Psoas muscle (tissue), 8 donors: ENCODE measurements around the gene TLK1. TPM values are rescaled to one million over a fixed set of nuclear protein-coding genes. Genes with fewer than 3 reads are reported as not detected.

Source experiments
- ATAC-seq, 4 donors: fragments of 200-7000 bp; cut with Tn5 transposase; one replicate each; pipeline ENCODE4 v1.9.1; 2020; ENCODE audit warnings: moderate library complexity in 3 of 4, mild to moderate bottlenecking in 2 of 4
- DNase-seq, 2 donors: peaks; one replicate each; pipeline ENCODE4 v3.0.0-alpha.2; 2020
- H3K27ac ChIP-seq: fragments of 200-600 bp; one replicate; pipeline ENCODE4 v1.8.0; 2022
- H3K27me3 ChIP-seq, 3 donors: fragments of 200-600 bp in 1 of 3; one replicate each; pipeline versions ENCODE4 v1.6.1 to v1.8.0; 2013 to 2022; ENCODE audit warnings: low read length in 2 of 3, mild to moderate bottlenecking in 2 of 3, moderate library complexity in 1 of 3; ENCODE audit not compliant: insufficient read depth in 3 of 3
- H3K36me3 ChIP-seq, 2 donors: fragments of 200-600 bp in 1 of 2; one replicate each; pipeline versions ENCODE4 v1.6.1 to v1.8.0; 2013 to 2022; ENCODE audit warnings: low read depth in 1 of 2, mild to moderate bottlenecking in 1 of 2, moderate library complexity in 1 of 2; ENCODE audit not compliant: insufficient read depth in 1 of 2
- H3K4me1 ChIP-seq: fragments of 200-600 bp; one replicate; pipeline ENCODE4 v1.8.0; 2022
- H3K4me3 ChIP-seq: fragments of 200-600 bp; one replicate; pipeline ENCODE4 v1.8.0; 2022; ENCODE audit warnings: mild to moderate bottlenecking
- H3K9me3 ChIP-seq: fragments of 200-600 bp; one replicate; pipeline ENCODE4 v1.8.0; 2022
- WGBS, 3 donors: extraction: QIAGEN DNeasy Blood & Tissue Kit; methylation state at CpG; one replicate each; pipeline versions ENCODE4 v1.1.6 to v1.1.7; 2013; 5-methylcytosine and 5-hydroxymethylcytosine counted together
- intact Hi-C, 2 donors: fragments of 100-400 bp; cut with DNase I; formaldehyde crosslinking; loops; one replicate each; pipeline versions ENCODE4 v1.11.0 to v1.14.2; 2022
- polyA plus RNA-seq, 3 donors: library from polyadenylated mRNA; stranded (reverse); fragments of 200-250 nt; gene quantifications; one replicate each; pipeline ENCODE4 v1.2.3, GENCODE V29; 2013
- total RNA-seq, 4 donors: library from RNA; stranded (reverse); fragmentation: NEBNext Ultra II Directional in 2 of 4; extraction: Animal tissue kit (Norgen Biotek cat#: 25700) in 2 of 4; gene quantifications; one replicate each; pipeline versions ENCODE4 v1.2.1 to v1.2.4, GENCODE V29; 2021 to 2023
- TF ChIP-seq, protein P1 (sequence below): fragments of 200-600 bp; IDR thresholded peaks from one replicate; pipeline ENCODE4 v1.8.0; 2022; ENCODE audit warnings: antibody characterized with exemption
- donor health status: healthy with polysubstance abuse.
- donor health status: DM: no; HTN: no; CAD: no; lungs with moderate emphysema.
- donor health status: Bipolar disorder and iron deficiency.
- donor health status: healthy.
- donor health status: DM: yes; HTN: yes; CAD: no.
- donor health status: DM: no; HTN: no; CAD: no.
- donor health status: DM: no; HTN: no; CAD: no.
- donor health status: DM: yes; HTN: yes; CAD: no.

TLK1 gene
- total and polyA plus RNA-seq, 7 donors: 4.4 to 22.2 (median 17.5) TPM

DNA sequence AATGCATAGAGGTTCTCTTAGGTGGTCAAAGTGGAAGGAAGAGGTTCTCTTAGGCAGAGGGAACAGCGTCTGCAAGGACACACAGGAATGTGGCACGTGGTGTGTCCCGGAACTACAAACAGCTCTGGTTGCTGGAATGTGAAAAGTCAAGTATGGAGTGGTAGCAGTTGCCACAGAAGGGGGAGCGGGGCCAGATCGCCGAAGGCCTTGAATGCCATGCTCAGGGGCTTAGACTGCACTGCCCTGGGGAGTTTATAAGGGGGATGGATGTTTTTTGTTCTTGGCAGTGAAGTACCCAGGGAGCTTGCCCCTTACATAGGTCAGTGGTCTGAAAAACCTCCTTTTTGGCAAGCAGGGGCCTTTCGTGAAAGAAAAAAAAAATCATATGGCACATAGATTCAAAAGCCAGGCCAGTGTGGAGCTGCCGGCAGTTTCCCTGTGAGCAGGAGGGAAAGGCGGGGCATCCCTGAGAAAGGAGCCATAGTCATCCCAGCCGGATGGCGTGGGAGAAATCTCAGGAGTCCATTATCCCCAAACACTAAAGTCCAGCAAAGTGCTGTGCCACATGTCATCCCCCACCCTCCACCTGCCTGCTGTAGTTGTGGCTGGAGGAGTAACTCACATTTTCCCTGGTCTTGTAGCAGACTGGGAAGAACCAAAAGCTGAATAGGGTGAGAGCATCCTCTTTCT lies 186.2 kb downstream of the TLK1 start:
- intact Hi-C loops: loop anchor here (5.0 kb wide), 3 partner anchors 188 to 458 kb away; partner anchors contain the start of genes DCAF17 (in 2 of the 2), METTL8 (in 2 of the 2) and TLK1 (in 1 of the 2)
- WGBS, 3 donors: 73 to 82% (median 77%) methylated on average over 11 of the region's 11 CpGs
- peak in 2 of 4 donors; percentile 5 to 17 for ATAC-seq

DNA sequence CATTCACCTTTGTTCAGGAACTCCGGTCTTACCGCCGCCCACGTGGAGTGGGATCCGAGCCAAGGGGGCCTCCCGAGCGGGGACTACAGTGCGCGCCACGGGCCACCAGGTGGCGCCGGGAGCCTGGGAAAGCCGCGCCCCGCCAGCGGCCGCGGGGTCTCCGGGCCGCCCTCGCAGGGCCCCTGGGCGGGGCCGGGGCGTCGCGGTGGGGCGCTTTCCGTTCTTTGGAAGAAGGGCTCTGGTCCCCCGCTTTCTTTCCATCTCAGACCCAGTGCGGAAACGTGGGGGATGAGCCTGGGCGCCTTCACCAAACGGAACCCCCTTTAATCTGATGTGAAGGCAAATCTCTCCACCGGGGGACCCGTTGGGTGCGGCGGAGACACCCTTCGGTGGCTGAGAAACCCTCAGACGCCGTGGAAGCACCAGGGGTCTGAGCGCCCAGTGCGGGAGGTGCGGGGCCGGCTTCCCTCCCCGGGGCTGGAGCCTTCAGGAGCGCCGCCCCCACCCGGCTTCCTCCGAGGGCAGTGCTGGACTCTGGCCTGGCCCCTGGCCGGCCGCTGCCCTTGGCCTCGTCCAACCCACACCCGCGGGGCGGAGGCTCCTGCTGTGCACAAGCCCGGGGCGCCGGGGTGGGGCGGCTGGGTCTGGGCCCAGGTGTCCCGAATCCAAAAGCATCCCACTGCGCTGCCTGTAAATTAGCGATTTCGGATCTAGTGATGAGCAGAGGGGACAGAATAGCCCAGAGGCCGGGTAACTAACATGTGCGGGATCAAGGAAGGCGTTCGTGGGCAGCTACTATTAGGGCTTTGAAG lies 187.0 kb downstream of the TLK1 start:
- intact Hi-C loops: loop anchor here (1.0 to 5.0 kb wide), 4 partner anchors 189 to 459 kb away; partner anchors contain the start of genes DCAF17 (in 2 of the 2), METTL8 (in 2 of the 2) and TLK1 (in 1 of the 2)
- DNase-seq: peak; percentile 86 to 91
- WGBS, 3 donors: 5 to 7% (median 5%) methylated on average over 54 to 67 of the region's 67 CpGs
- H3K4me3 ChIP-seq: peak overlapping the region; percentile 91
- H3K27ac ChIP-seq: peak overlapping the region; percentile 65
- peak; percentile 96 to 99 (median 98) for ATAC-seq
- TF ChIP-seq, protein P1, sequence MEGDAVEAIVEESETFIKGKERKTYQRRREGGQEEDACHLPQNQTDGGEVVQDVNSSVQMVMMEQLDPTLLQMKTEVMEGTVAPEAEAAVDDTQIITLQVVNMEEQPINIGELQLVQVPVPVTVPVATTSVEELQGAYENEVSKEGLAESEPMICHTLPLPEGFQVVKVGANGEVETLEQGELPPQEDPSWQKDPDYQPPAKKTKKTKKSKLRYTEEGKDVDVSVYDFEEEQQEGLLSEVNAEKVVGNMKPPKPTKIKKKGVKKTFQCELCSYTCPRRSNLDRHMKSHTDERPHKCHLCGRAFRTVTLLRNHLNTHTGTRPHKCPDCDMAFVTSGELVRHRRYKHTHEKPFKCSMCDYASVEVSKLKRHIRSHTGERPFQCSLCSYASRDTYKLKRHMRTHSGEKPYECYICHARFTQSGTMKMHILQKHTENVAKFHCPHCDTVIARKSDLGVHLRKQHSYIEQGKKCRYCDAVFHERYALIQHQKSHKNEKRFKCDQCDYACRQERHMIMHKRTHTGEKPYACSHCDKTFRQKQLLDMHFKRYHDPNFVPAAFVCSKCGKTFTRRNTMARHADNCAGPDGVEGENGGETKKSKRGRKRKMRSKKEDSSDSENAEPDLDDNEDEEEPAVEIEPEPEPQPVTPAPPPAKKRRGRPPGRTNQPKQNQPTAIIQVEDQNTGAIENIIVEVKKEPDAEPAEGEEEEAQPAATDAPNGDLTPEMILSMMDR: peak; percentile 97
- no peaks in the 10 kb centered on the region for H3K4me1 ChIP-seq
- H3K36me3 ChIP-seq: no peaks in the 10 kb centered on the region
- H3K9me3 ChIP-seq: no peaks in the 10 kb centered on the region
- no peaks in the 10 kb centered on the region for H3K27me3 ChIP-seq

More for the DNA sequence above, 186.2 kb downstream of the TLK1 start:
- DNase-seq: no peak
- Histone ChIP-seq H3K4me1 (no peaks in the 10 kb centered on the region), H3K36me3 (no peaks in the 10 kb centered on the region), H3K27me3 (no peaks in the 10 kb centered on the region), H3K4me3 (peak overlapping the region; percentile 91), H3K9me3 (no peaks in the 10 kb centered on the region), H3K27ac (no peak overlapping the region)
- TF ChIP-seq, protein P1: no peak

DNA sequence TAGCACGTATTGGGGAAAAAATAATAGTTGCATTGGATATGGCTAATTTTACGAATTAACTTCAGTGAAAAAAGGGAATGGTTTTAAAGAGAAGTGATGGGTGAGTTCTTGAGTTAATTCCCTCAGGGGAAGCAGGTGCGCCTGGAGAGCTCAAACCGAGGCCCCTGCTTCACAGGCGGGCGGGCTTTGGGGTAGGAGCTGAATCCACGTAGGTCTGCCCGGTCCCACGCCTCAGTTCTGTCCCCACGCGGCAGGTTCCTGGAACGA lies 187.5 kb downstream of the TLK1 start:
- peaks cover 0 to 5% of the 10 kb centered on the region in 2 donors for H3K36me3 ChIP-seq
- H3K4me1 ChIP-seq: no peaks in the 10 kb centered on the region
- no peaks in the 10 kb centered on the region for H3K9me3 ChIP-seq
- 3 to 5% (median 3%) methylated on average over 12 of the region's 12 CpGs for WGBS, 3 donors
- DNase-seq: no peak
- no peaks in the 10 kb centered on the region for H3K27me3 ChIP-seq
- peak overlapping the region; percentile 91 for H3K4me3 ChIP-seq
- no peak for ATAC-seq
- intact Hi-C loops: loop anchor here (1.0 to 5.0 kb wide), 4 partner anchors 189 to 459 kb away; partner anchors contain the start of genes DCAF17 (in 2 of the 2), METTL8 (in 2 of the 2) and TLK1 (in 1 of the 2)
- H3K27ac ChIP-seq: no peak overlapping the region
- TF ChIP-seq, protein P1: no peak

DNA sequence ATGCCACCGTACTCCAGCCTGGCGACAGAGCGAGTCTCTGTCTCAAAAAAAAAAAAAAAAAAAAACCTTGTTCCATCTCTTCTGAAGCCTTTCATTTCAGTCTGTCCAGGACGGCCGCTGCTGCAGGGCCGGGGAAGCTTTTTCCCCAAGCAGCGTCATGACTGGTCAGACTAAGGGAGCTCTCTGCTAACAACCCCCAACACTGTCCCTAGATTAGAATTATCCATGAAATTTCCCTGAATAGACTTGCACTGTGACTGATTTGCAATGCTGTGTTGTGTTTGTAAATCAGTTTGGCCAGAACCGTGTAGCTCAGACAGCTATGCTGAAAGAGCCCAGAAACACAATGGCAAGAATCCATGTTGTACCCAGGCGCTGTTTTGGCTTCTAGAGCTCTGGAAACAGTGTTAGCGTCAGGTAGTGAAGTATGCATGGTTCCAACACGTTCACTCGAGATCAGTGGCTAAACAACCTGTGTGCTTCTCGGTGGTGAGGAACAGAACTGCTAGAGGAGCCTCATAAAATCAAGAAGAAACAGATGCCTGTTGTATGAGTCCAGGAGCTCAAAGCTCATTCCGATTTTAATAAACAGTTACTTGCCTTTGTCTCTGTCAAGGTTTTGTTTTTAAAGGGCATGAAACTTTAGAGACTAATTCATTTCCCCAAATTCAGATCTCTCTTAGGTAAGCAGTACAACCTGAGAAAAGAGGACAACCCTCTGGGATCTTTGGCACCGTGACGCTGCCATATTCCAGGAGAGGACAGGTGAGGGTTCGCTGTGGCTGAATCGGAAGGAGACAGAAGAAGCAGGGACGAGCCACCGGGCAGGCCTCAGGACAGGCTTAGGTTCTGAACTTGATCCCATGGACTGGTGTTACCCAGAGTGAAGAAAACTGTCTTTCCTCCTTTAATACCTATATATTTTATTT lies 188.1 kb downstream of the TLK1 start:
- H3K27ac ChIP-seq: no peak overlapping the region
- WGBS, 3 donors: 29 to 40% (median 36%) methylated on average over 18 to 20 of the region's 20 CpGs
- TF ChIP-seq, protein P1: no peak
- peak in 1 of 4 donors; percentile 18 for ATAC-seq
- H3K9me3 ChIP-seq: no peaks in the 10 kb centered on the region
- H3K27me3 ChIP-seq: no peaks in the 10 kb centered on the region
- H3K4me1 ChIP-seq: no peaks in the 10 kb centered on the region
- peak overlapping the region; percentile 91 for H3K4me3 ChIP-seq
- H3K36me3 ChIP-seq: peaks cover 0 to 11% of the 10 kb centered on the region in 2 donors
- intact Hi-C loops: loop anchor here (1.0 to 5.0 kb wide), 4 partner anchors 190 to 460 kb away; partner anchors contain the start of genes DCAF17 (in 2 of the 2), METTL8 (in 2 of the 2) and TLK1 (in 1 of the 2)
- no peak for DNase-seq
